Measurements from ENCODE around the gene SIN3A. TPM values are rescaled to one million over a fixed set of nuclear protein-coding genes. Genes with fewer than 3 reads are reported as not detected.

Gene SIN3A
- total and polyA plus RNA-seq, 9 of the 15 experiments (the other 6 are each of a cell fraction or from before 2014, with no cell fraction given): 11.1 to 70.3 (median 25.3) TPM

DNA sequence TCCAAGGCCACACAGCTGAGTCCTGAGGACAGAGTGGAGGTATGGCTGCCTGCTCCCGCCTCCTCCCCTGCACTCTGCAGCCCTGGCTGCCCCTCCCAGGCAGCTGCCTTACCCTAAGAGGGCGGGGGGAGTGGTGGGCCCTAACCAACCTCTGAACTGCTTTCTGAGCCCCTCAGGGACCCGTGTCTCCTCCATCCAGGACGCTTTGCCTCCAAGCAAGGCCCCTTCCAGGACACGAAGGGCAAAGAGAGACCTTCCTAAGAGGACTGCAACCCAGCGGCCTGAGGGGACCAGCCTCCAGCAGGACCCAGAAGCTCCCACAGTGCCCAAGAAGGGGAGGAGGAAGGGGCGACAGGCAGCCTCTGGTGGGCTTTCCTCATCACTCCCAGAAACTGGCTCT lies 97.0 kb downstream of the SIN3A start (continued):
- TF ChIP-seq, protein P1, sequence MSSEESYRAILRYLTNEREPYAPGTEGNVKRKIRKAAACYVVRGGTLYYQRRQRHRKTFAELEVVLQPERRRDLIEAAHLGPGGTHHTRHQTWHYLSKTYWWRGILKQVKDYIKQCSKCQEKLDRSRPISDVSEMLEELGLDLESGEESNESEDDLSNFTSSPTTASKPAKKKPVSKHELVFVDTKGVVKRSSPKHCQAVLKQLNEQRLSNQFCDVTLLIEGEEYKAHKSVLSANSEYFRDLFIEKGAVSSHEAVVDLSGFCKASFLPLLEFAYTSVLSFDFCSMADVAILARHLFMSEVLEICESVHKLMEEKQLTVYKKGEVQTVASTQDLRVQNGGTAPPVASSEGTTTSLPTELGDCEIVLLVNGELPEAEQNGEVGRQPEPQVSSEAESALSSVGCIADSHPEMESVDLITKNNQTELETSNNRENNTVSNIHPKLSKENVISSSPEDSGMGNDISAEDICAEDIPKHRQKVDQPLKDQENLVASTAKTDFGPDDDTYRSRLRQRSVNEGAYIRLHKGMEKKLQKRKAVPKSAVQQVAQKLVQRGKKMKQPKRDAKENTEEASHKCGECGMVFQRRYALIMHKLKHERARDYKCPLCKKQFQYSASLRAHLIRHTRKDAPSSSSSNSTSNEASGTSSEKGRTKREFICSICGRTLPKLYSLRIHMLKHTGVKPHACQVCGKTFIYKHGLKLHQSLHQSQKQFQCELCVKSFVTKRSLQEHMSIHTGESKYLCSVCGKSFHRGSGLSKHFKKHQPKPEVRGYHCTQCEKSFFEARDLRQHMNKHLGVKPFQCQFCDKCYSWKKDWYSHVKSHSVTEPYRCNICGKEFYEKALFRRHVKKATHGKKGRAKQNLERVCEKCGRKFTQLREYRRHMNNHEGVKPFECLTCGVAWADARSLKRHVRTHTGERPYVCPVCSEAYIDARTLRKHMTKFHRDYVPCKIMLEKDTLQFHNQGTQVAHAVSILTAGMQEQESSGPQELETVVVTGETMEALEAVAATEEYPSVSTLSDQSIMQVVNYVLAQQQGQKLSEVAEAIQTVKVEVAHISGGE (CRISPR knock-in tag; IDR thresholded peaks at IDR 0.05): no peak
- TF ChIP-seq, protein P2, sequence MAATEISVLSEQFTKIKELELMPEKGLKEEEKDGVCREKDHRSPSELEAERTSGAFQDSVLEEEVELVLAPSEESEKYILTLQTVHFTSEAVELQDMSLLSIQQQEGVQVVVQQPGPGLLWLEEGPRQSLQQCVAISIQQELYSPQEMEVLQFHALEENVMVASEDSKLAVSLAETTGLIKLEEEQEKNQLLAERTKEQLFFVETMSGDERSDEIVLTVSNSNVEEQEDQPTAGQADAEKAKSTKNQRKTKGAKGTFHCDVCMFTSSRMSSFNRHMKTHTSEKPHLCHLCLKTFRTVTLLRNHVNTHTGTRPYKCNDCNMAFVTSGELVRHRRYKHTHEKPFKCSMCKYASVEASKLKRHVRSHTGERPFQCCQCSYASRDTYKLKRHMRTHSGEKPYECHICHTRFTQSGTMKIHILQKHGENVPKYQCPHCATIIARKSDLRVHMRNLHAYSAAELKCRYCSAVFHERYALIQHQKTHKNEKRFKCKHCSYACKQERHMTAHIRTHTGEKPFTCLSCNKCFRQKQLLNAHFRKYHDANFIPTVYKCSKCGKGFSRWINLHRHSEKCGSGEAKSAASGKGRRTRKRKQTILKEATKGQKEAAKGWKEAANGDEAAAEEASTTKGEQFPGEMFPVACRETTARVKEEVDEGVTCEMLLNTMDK (IDR thresholded peaks at IDR 0.05; ENCODE audit: borderline replicate concordance, insufficient read depth, low read depth, low read length, poor library complexity, severe bottlenecking): no peak
- TF ChIP-seq, protein P3, sequence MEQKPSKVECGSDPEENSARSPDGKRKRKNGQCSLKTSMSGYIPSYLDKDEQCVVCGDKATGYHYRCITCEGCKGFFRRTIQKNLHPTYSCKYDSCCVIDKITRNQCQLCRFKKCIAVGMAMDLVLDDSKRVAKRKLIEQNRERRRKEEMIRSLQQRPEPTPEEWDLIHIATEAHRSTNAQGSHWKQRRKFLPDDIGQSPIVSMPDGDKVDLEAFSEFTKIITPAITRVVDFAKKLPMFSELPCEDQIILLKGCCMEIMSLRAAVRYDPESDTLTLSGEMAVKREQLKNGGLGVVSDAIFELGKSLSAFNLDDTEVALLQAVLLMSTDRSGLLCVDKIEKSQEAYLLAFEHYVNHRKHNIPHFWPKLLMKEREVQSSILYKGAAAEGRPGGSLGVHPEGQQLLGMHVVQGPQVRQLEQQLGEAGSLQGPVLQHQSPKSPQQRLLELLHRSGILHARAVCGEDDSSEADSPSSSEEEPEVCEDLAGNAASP (IDR thresholded peaks at IDR 0.05): no peak
- TF ChIP-seq XRCC4 (IDR thresholded peaks at IDR 0.05; ENCODE audit: extremely low read depth, insufficient read depth, insufficient read length): no peak
- TF ChIP-seq HSF4 (CRISPR knock-in tag; IDR thresholded peaks at IDR 0.05; ENCODE audit: borderline replicate concordance): no peak
- TF ChIP-seq, protein P4, sequence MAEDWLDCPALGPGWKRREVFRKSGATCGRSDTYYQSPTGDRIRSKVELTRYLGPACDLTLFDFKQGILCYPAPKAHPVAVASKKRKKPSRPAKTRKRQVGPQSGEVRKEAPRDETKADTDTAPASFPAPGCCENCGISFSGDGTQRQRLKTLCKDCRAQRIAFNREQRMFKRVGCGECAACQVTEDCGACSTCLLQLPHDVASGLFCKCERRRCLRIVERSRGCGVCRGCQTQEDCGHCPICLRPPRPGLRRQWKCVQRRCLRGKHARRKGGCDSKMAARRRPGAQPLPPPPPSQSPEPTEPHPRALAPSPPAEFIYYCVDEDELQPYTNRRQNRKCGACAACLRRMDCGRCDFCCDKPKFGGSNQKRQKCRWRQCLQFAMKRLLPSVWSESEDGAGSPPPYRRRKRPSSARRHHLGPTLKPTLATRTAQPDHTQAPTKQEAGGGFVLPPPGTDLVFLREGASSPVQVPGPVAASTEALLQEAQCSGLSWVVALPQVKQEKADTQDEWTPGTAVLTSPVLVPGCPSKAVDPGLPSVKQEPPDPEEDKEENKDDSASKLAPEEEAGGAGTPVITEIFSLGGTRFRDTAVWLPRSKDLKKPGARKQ (CRISPR knock-in tag; IDR thresholded peaks at IDR 0.05): no peak
- TF ChIP-seq, protein P5, sequence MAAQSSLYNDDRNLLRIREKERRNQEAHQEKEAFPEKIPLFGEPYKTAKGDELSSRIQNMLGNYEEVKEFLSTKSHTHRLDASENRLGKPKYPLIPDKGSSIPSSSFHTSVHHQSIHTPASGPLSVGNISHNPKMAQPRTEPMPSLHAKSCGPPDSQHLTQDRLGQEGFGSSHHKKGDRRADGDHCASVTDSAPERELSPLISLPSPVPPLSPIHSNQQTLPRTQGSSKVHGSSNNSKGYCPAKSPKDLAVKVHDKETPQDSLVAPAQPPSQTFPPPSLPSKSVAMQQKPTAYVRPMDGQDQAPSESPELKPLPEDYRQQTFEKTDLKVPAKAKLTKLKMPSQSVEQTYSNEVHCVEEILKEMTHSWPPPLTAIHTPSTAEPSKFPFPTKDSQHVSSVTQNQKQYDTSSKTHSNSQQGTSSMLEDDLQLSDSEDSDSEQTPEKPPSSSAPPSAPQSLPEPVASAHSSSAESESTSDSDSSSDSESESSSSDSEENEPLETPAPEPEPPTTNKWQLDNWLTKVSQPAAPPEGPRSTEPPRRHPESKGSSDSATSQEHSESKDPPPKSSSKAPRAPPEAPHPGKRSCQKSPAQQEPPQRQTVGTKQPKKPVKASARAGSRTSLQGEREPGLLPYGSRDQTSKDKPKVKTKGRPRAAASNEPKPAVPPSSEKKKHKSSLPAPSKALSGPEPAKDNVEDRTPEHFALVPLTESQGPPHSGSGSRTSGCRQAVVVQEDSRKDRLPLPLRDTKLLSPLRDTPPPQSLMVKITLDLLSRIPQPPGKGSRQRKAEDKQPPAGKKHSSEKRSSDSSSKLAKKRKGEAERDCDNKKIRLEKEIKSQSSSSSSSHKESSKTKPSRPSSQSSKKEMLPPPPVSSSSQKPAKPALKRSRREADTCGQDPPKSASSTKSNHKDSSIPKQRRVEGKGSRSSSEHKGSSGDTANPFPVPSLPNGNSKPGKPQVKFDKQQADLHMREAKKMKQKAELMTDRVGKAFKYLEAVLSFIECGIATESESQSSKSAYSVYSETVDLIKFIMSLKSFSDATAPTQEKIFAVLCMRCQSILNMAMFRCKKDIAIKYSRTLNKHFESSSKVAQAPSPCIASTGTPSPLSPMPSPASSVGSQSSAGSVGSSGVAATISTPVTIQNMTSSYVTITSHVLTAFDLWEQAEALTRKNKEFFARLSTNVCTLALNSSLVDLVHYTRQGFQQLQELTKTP (IDR thresholded peaks at IDR 0.05; ENCODE audit: low read depth in 1 of 2, partially characterized antibody in 2 of 2): no peak

Data from K562 (cell line).